ENCODE data around the gene PRSS53.

- TF ChIP-seq CTCF (IDR thresholded peaks at IDR 0.05) (no peak), POLR2A (IDR thresholded peaks at IDR 0.05) (no peak)
These were observed 27.5 kb downstream of the PRSS53 start for GRCh38 chr16:31061126-31061812.

Data from testis (tissue), 2 donors.